ENCODE data around the gene OR11H7.
"Not testable (repeated sequence)": the region's sequence is repeated elsewhere in the genome, so short reads cannot be mapped to it uniquely, and the experiment has no call there.

Gene OR11H7

GRCh38 chr14:20228681-20229080, at the start of gene OR11H7:
OR11H7 (plus strand) TSS chr14:20228981.
- DNase-seq, result no peak

DNA sequence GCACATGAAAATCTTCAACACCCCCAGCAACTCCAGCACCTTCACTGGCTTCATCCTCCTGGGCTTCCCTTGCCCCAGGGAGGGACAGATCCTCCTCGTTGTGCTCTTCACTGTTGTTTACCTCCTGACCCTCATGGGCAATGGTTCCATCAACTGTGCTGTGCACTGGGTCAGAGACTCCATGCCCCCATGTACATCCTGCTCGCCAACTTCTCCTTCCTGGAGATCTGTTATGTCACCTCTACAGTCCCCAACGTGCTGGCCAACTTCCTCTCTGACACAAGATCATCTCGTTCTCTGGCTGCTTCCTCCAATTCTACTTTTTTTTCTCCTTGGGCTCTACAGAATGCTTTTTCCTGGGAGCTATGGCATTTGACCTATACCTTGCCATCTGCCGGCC, 49.6 kb upstream of the OR11H7 start:
- no peak for DNase-seq

DNA sequence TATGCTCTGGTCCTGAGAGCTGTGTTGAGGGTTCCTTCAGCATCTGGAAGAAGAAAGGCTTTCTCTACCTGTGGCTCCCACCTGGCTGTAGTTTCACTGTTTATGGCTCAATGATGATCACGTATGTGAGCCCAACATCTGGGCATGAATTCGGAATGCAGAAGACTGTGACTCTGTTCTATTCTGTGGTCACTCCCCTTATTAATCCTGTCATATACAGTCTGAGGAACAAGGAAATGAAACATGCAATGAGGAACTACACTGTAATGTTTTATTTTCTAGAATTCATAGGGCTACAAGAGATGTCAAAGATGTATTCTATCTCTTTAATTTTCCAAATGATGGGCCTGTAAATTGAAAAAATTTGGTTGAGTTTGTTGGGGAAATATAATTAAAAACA, 48.9 kb upstream of the OR11H7 start:
- DNase-seq, result no peak

DNA sequence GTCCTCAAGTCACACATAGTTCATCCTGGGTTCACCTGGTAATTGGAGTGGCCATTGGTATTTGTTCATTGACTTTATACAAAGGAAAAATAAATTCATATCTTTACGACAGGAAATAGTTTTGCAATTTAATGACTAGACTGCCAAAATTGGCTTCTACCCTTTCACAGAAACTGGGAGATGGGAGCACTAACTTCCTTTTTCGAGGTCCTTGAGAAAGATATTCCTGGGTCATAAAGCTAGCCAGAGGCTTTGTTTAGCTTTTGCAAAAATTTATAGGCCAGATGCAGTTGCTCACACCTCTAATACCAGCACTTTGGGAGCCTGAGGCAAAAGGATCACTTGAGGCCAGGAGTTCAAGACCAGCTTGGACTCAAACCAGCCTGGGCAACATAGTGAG, 48.3 kb upstream of the OR11H7 start:
- no peak for DNase-seq

DNA sequence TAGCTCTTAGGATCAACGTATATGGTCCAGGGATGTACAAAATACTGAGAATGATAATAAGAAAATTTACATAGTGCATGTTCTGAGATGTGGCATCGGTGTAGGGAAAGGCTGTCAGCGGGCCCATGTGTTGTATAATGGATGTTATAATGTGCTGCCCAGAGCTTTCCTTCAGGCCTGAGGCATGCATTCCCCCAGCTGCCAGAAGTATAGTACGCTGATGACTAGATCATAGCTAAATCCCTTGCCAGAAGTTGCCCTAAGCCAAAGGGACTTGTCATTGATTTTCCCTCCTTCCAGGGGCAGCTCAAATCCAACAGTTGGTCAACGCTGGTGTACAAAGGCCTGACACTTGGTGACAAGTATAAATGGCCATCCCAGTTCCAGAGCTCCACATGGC, 44.6 kb upstream of the OR11H7 start:
- DNase-seq, result no peak

GRCh38 chr14:20190596-20190995, 38.2 kb upstream of the OR11H7 start, which contains the start of gene OR11G2:
OR11G2 (plus strand) TSS chr14:20190896; CDS start chr14:20197438, 6,542 bp downstream.
- DNase-seq, result no peak

- DNase-seq, result no peak
Observed at GRCh38 chr14:20191396-20191795, 37.4 kb upstream of the OR11H7 start.

GRCh38 chr14:20194101-20194500, 34.7 kb upstream of the OR11H7 start:
- no peak for DNase-seq

GRCh38 chr14:20195170-20195569, 33.6 kb upstream of the OR11H7 start:
- not testable (repeated sequence) for DNase-seq

- DNase-seq, result no peak
Observed at GRCh38 chr14:20195911-20196310, 32.9 kb upstream of the OR11H7 start.

- no peak for DNase-seq
Observed at GRCh38 chr14:20197459-20197858, 31.3 kb upstream of the OR11H7 start.

GRCh38 chr14:20198991-20199390, 29.8 kb upstream of the OR11H7 start:
- DNase-seq, result no peak

GRCh38 chr14:20204721-20205120, 24.1 kb upstream of the OR11H7 start:
- DNase-seq, result no peak

DNA sequence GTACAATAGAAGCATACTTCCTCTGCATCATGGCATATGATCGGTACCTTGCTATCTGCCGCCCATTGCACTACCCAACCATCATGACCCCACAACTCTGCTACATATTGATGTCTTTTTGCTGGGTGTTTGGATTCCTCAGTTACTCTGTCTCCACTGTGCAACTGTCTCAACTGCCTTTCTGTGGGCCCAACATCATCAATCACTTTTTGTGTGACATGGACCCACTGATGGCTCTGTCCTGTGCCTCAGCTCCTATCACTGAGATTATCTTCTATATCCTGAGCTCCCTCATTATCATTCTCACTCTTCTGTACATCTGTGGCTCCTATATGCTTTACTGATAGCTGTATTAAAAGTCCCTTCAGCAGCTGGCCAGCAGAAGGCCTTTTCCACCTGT, 19.2 kb upstream of the OR11H7 start:
- no peak for DNase-seq

DNA sequence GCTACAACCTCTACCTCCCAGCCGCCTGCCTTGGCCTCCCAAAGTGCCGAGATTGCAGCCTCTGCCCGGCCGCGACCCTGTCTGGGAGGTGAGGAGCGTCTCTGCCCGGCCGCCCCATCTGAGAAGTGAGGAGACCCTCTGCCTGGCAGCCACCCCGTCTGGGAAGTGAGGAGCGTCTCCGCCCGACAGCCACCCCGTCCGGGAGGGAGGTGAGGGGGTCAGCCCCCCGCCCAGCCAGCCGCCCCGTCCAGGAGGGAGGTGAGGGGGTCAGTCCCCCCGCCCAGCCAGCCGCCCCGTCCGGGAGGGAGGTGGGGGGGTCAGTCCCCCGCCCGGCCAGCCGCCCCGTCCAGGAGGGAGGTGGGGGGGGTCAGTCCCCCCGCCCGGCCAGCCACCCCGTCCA, 16.4 kb upstream of the OR11H7 start:
- not testable (repeated sequence) for DNase-seq

DNA sequence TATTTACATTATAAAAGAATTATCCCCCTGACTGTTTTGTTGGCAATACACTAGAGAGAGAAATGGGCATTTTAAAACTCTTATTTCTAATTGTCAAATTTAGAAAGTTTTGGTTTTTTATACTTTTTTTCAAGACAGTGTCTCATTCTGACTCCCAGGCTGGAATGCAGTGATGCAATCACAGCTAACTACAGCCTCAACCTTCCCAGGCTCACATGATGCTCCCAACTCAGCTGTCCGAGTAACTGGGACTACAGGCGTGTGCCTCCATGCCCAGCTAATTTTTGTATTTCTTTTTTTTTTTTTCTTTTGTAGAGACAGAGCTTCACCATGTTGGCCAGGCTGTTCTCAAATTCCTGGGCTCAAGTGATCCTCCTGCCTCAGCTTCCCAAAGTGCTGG, 13.6 kb upstream of the OR11H7 start:
- no peak for DNase-seq

GRCh38 chr14:20219033-20219432, 9.7 kb upstream of the OR11H7 start:
- no peak for DNase-seq

DNA sequence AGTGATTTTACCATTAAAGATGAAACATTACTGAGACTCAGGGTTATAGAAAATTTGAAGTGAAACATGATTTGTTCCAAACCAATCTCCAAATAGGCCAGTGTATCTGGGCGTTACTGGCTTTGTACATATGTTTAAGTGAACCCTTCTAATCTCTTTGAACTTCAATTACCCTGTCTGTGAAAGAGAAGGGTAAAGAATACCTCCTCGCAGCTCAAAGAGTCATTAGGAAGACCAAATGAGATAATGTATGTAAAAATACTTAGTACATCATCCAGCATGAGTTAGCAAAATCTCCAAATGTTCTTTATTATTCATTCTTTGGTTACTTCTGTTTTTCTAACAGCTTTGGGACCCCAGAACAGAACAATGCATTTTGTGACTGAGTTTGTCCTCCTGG, 5.4 kb upstream of the OR11H7 start, which contains the start of gene OR11H6:
TSS of gene OR11H6 (plus strand) at position 301 of the 400 bp plus-strand sequence. CDS start at position 301, 0 bp downstream.
- DNase-seq, result no peak

- DNase-seq, result not testable (repeated sequence)
Observed at GRCh38 chr14:20235415-20235814, 6.6 kb downstream of the OR11H7 start.

DNA sequence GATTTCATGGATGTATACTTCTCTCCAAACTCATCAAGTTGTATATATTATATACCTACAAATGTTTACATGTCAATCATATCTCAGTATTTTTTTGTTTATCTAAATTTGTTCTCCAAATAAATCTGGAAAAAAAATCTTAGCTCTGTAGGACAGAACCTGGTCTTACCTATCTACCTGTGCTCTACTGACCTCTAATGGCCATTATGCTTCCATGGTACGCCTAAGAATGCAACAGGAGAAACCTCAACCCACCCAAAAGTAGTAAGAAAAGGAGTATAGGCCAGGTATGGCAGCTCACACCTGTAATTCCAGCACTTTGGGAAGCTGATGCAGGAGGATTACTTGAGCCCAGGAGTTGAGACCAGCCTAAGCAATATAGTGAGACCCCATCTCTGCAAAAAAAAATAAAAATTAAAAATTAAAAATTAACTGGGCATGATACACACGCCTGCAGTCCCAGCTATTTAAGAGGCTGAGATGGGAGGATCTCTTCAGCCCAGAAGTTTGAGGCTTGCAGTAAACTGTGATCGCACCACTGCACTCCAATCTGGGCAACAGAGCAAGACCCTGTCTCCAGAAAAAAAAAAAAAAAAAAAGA, 19.0 kb downstream of the OR11H7 start:
- no peak for DNase-seq

DNA sequence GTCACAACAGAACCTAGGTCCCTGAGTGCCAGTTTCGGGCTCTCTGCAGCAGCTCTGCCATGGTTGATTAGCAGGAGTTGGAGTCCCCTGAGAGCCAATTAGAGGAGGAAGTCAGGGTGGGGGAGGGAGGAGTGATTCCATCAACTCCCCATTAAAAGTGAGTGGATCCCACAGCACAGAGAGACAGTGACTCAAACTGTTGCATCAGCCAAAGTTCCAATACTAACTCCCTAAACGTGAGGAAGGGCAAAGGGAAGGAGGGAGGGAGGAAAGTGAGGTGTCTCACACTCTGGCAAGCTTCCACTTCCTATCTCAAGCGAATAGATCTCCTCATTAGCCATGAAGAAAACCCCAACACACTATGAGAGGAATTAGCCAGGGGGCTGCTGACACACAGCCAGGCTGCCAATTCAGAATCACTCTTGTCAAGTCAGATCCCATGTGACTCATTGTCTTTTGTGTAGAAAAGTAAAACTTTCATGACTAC, 33.9 kb downstream of the OR11H7 start:
- DNase-seq, result no peak

- not testable (repeated sequence) for DNase-seq
Observed at GRCh38 chr14:20264361-20264760, 35.6 kb downstream of the OR11H7 start.

DNA sequence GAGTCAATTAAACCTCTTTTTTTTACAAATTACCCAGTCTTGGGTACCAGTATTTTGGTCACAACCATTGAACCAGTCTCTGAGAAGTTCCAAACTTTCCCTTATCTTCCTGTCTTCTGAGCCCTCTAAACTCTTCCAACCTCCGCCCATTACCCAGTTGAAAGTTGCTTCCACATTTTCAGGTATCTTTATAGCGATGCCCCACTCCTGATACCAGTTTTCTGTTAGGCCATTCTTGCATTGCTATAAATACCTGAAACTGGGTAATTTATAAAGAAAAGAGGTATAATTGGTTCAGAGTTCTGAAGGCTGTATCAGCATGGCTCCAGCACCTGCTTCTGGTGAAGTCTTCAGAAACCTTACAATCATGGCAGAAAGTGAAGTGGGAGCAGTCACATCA, 45.3 kb downstream of the OR11H7 start:
- no peak for DNase-seq

DNA sequence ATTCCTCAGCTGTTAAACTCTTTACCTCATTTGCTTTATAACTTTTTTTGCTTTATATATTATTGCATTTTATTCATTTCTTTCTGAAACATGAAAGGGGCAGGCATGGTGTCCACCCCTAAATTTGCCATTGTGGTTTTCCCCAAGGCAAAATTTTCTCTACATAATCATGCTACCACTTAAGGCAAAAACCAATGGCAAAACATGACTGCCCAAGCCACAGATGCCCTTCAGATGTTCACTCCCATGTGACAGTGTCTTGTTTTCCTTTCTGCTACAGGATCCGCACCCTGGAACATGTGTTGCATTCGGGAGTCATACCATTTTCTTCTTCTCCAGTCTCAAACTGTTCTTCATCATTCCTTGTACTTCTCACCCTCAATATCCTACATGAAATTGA, 48.6 kb downstream of the OR11H7 start:
- DNase-seq, result no peak

GRCh38 chr14:20278414-20278813, 49.6 kb downstream of the OR11H7 start:
- DNase-seq, result no peak
